ENCODE results near the gene CTNNAL1.
"Not testable (repeated sequence)": the region's sequence is repeated elsewhere in the genome, so short reads cannot be mapped to it uniquely, and the experiment has no call there.

CTNNAL1 gene, protein sequence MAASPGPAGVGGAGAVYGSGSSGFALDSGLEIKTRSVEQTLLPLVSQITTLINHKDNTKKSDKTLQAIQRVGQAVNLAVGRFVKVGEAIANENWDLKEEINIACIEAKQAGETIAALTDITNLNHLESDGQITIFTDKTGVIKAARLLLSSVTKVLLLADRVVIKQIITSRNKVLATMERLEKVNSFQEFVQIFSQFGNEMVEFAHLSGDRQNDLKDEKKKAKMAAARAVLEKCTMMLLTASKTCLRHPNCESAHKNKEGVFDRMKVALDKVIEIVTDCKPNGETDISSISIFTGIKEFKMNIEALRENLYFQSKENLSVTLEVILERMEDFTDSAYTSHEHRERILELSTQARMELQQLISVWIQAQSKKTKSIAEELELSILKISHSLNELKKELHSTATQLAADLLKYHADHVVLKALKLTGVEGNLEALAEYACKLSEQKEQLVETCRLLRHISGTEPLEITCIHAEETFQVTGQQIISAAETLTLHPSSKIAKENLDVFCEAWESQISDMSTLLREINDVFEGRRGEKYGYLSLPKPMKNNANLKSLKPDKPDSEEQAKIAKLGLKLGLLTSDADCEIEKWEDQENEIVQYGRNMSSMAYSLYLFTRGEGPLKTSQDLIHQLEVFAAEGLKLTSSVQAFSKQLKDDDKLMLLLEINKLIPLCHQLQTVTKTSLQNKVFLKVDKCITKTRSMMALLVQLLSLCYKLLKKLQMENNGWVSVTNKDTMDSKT

GRCh38 chr9:109012876-109013678 lies at the start of gene CTNNAL1:
Gene CTNNAL1, minus strand, starts transcription at chr9:109013499. Its CDS starts 57 bp downstream, at chr9:109013442.
- DNase-seq (ENCODE audit: low read depth, low spot score): no peak

DNA sequence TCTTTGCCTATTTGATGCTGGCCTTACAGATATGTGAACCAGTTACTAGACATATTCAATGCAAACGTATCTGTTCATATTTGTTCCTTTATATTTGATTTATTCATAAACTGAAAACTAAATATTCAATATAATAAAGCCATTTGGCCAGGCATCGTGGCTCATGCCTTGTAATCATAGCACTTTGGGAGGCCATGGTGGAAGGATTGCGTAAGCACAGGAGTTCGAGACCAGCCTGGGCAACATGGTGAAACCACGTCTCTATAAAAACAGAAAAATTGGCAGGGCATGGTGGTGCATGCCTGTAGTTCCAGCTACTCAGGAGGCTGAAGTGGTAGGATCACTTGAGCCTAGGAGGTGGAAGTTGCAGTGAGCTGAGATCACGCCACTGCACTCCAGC lies 49.2 kb upstream of the CTNNAL1 start:
- DNase-seq (ENCODE audit: low read depth, low spot score): no peak

GRCh38 chr9:109060191-109060590 lies 46.9 kb upstream of the CTNNAL1 start:
- no peak for DNase-seq (ENCODE audit: low read depth, low spot score)

- not testable (repeated sequence) for DNase-seq (ENCODE audit: low read depth, low spot score)
These were observed 39.8 kb upstream of the CTNNAL1 start for GRCh38 chr9:109053121-109053520.

GRCh38 chr9:109052416-109052815 lies 39.1 kb upstream of the CTNNAL1 start:
- no peak for DNase-seq (ENCODE audit: low read depth, low spot score)

GRCh38 chr9:109051733-109052132 lies 38.4 kb upstream of the CTNNAL1 start:
- DNase-seq (ENCODE audit: low read depth, low spot score): no peak

- no peak for DNase-seq (ENCODE audit: low read depth, low spot score)
These were observed 37.1 kb upstream of the CTNNAL1 start for GRCh38 chr9:109050444-109050843.

DNA sequence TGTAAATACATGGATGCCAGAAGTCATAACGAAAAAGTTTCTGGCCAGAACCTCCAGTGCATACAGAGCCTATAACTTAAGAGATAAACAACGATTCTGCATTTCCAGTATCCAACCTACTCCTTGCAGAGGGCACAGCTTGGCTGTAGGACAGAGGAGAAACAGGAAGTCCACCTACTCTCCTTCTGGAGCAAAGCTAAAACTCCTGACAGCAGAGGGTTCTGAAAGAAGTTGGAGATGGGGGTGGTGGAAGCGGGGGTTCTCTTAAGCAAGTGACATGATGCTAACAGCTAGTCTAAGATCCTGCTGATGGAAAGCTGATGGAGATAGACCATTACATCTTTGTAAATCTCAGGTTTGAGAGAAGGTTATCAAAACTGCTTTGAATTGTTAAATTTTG lies 35.5 kb upstream of the CTNNAL1 start:
- no peak for DNase-seq (ENCODE audit: low read depth, low spot score)

- no peak for DNase-seq (ENCODE audit: low read depth, low spot score)
These were observed 34.0 kb upstream of the CTNNAL1 start for GRCh38 chr9:109047259-109047658.

DNA sequence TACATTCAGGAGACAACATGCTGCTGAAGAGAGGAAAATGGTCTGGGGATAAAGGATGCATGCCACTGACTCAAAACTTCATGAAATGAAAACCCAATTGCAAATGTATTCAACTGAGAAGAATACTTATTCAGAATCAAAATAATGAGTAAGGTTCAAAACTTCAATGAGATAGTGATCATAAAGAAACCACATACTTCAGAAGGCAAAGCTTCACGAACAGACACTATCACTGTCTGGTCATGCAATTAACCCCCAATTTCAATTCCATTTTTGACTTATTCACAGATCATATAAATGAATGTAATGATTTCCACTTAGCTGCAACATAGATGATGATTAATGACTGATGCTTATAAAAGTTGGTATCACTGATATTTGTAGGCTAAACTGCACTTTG lies 33.0 kb upstream of the CTNNAL1 start:
- DNase-seq (ENCODE audit: low read depth, low spot score): no peak

GRCh38 chr9:109043578-109043977 lies 30.3 kb upstream of the CTNNAL1 start:
- DNase-seq (ENCODE audit: low read depth, low spot score): no peak

DNA sequence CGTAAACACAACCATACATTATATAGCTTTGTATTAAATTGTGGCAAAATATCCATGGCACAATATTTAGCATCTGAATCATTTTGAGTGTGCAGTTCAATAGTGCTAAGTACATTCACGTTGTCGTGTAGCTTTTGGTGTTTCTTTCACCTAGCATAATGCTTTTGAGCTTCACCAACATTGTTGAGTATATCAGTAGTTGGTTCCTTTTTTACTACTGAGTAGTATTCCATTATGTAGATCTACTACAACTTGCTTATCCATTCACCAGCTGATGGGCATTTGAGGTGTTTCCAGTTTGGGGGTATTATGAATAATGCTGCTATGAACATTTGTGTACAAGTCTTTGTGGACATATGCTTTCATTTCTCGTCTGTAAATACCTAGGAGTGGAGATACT lies 27.3 kb upstream of the CTNNAL1 start:
- DNase-seq (ENCODE audit: low read depth, low spot score): no peak

GRCh38 chr9:109039539-109039938 lies 26.2 kb upstream of the CTNNAL1 start:
- no peak for DNase-seq (ENCODE audit: low read depth, low spot score)

DNA sequence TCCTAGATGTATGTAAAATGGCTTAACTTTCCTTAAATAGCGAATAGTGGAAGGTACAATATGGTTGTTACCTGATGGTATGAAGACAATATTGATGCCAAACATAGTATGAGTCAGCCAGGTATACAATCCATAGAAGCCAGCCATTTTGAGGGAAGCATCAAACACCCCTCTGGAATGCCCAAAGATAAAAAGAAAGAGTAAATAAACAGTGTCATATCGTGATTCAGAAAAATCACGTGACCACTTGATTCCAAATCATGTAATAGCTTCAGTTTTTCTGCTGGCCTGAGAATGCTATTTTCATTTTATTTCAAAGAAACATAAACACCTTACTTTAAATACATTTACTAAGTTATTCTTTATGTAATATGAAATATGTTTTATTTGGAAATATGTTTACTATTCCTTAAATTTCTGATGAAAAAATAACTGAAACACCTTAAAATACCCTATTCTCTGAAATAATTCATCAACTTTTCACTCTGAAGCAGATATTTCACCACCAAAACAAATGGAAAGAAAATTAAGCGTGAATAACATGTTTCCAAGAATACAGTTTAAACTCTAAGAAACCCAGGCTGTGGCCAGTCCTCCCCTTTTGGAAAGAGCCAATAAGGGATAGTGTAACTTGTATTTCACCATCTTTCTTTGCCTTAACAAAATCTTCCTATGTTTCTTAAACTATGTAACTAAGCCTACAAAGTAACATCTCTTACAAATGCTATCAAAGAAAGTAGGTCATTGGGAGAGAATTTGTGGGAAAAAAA lies 24.8 kb upstream of the CTNNAL1 start:
- DNase-seq (ENCODE audit: low read depth, low spot score): no peak

GRCh38 chr9:109036744-109037680 lies 23.7 kb upstream of the CTNNAL1 start:
- no peak for DNase-seq (ENCODE audit: low read depth, low spot score)

DNA sequence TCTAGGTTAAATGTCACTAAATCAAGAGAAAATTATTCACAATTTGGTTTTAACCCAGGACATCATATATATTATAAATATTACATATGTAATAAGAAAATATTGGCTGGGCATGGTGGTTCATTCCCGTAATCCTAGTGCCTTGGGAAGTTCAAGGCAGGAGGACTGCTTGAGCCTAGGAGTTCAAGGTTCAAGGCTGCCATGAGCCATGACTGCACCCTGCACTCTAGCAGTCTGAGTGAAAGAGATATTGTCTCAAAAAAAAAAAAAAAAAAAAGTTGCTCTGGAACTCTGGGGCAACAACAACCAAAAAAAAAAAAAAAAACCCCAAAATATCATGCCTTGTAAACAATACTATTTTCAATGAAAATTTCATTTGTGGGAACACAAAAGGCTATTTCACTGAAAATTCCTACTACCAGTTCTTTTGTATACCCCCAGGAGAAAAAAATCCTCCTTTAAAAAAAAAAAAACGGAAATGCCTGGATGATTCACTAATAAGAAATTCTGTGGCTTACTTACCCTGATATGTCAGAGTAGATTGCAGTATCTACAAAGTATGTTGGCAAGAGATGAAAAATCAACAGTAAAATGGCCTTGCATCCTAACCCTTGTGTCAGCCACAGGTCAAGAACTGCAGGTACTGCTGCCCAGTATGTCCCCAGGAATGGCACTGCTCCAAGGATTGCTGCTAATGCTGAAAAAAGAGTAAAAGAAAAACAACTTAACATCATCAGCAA lies 22.6 kb upstream of the CTNNAL1 start:
- DNase-seq (ENCODE audit: low read depth, low spot score): no peak

DNA sequence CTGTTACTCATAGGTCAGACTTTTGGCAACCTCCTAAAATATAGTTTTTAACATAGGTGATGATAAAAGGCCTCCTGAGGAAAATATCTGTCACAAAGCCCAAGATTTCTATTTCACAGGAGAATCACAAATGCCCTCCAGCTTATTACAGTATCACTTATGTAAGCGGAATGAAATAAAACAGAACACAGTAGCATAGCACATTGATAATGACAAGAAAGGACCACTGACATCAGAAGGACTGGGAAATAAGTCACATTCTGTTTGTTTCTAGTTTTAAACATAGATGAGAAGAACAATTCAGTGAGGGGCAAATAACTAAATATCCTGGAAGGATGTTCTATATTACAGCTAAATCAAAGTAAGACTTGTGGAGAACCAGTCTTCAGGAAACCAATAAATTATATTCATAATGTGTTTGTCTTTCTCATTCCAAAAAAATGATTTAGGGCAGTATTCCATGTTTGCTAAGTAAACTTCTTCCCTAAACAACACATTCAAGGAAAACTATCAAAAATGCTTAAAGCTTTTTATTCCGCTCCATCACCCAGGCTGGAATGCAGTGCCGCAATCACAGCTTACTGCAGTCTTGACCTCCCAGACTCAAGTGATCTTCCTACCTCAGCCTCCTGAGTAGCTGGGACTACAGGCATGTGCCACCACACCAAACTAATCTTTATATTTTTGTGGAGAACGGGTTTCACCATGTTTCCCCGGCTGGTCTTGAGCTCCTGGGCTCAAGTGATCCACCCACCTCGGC lies 20.8 kb upstream of the CTNNAL1 start:
- no peak for DNase-seq (ENCODE audit: low read depth, low spot score)

DNA sequence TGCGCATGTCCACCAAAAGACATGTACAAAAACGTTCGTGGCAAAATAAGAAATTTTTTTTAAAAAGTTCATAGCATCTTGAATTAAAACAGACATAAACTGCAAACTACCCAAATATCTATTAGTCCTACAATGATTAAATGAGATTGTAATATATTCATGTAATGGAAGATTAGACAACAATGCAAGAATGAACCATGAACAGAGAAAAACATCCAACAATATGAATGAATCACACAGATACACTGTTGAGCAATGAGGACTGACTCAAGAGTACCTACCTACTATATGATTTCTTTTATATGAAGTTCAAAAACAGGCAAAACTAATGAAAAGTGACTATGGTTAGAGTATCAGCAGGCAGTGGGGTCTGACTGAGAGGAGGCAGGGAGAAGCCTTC lies 17.9 kb upstream of the CTNNAL1 start:
- DNase-seq (ENCODE audit: low read depth, low spot score): no peak

DNA sequence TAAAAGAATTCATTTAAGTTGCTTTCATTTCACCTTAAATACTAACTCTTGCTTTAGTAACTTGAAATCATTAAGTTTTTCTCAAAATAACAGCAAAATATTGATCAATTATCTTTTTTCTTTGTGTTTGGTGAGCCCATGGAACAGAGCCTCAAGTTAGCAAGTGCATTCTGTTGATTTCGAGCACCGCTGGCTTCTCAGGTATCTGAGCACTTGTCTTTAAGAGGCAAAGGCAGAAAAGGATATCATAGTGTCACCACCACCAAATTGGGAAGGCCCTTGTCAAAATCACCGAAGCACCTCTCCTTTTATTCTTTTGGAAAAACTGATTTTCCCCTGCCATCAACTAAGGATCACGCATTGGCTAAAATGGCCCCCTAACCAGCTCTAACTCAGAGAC lies 17.1 kb upstream of the CTNNAL1 start:
- no peak for DNase-seq (ENCODE audit: low read depth, low spot score)

Measured in iPS DF 19.7 (cell line).